HepG2 (cell line): ENCODE results near the gene ARPP21. TPM values are rescaled to one million over a fixed set of nuclear protein-coding genes. Genes with fewer than 3 reads are reported as not detected.

Experiments
- EP300 ChIP-seq, 3 experiments: sonication (generic) in 1 of 3; formaldehyde crosslinking in 1 of 3; IDR thresholded peaks; 2 replicates each; pipeline versions ENCODE4 v1.5.1 to v1.6.1; 2011 to 2020; ENCODE audit warnings: low read depth in 2 of 3, low read length in 2 of 3, borderline replicate concordance in 1 of 3, improper control_type of control experiment in 1 of 3, mild to moderate bottlenecking in 1 of 3, missing genetic modification reagents in 1 of 3, moderate library complexity in 1 of 3
- HMG20A ChIP-seq: IDR thresholded peaks from 2 replicates; pipeline ENCODE4 v1.6.1; 2016; ENCODE audit warnings: borderline replicate concordance
- MAX ChIP-seq: IDR thresholded peaks from 2 replicates; pipeline ENCODE4 v1.6.1; 2012; ENCODE audit warnings: inconsistent platforms
- ZNF331 ChIP-seq: sonication (generic); formaldehyde crosslinking; IDR thresholded peaks from 2 replicates; pipeline ENCODE4 v1.4.0; 2020; ENCODE audit warnings: missing genetic modification reagents
- ZNF367 ChIP-seq: sonication (generic); formaldehyde crosslinking; IDR thresholded peaks from 2 replicates; pipeline ENCODE4 v1.4.0; 2020; ENCODE audit warnings: missing genetic modification reagents, borderline replicate concordance
- ZNF687 ChIP-seq: sonication (generic); formaldehyde crosslinking; IDR thresholded peaks from 2 replicates; pipeline ENCODE4 v1.5.1; 2020; ENCODE audit warnings: mild to moderate bottlenecking, missing genetic modification reagents, moderate library complexity
- polyA plus RNA-seq, 8 experiments: library from polyadenylated mRNA; depleted of rRNA in 3 of 8; stranded (reverse) in 7 of 8; unstranded in 1 of 8; fragments of >200 nt; fragmentation: Illumina TruSeq in 4 of 8; extraction: Trizol in 4 of 8; gene quantifications; 2 replicates each; pipeline versions ENCODE4 v1.2.1 to v1.2.3, GENCODE V29; 2011 to 2016; ENCODE audit warnings: low read depth in 4 of 8, missing spikeins in 1 of 8, mixed read lengths in 1 of 8; ENCODE audit not compliant: insufficient read depth in 1 of 8
- total RNA-seq, 5 experiments: library from RNA; depleted of rRNA; stranded (reverse); fragments of >200 nt; fragmentation: Illumina TruSeq; extraction: Trizol; gene quantifications; 2 replicates each; pipeline ENCODE4 v1.2.3, GENCODE V29; 2016; ENCODE audit warnings: low read depth in 1 of 5

ARPP21 gene
- total and polyA plus RNA-seq, 2 of the 13 experiments (the other 11 are each of a cell fraction or from before 2014, with no cell fraction given) = not detected

DNA sequence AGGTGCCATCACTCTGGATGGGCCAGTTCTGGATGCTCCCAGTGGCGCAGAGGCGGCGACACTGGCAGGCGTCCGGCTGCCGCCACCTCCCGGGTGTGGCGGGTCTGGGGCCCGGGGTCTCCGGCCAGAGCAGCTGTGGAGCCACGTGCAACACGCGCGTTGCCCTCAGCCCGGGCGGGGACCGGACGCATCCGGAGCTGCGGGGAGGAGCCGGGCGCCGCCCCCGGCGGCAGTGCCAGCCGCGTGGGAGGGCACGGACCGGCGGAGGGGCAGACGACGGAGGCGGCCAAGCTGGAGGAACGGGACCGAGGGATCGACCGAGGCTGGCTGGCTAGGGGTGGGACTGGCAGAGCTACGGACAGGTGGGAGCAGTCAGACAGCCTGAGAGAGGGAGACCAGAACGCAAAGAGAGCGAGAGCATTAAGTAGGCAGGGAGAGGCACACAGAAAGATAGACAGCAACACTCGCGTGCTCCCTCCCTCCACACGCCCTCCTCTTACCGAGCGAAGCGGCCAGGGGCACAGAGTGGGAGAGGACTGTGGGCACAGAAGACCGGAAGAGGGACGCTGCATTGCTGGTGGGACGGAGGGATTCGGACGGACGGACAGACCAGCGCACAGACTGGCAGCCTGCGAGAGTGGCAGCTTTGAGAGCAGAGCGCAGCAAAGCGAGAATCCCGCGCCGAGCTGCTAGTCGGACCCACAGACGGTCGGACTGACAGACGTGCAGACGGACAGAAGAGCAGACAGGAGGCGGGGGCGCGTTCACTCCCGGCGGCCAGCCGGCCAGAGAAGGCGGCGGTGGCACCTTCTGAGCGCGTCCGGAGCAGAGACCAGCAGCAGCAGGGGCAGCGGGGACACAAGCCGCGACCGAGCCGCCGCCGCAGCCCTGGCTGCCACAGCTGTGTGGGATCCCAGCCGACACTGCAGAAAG is at the start of gene ARPP21 (continued):
- TF ChIP-seq ZNF687 (CRISPR knock-in tag) = peak; percentile 16; the same call in 1 of the 2 replicates
- no peak for TF ChIP-seq EP300 (IDR thresholded peaks at IDR 0.05; ENCODE audit: low read depth in 2 of 2, low read length in 2 of 2)
- TF ChIP-seq EP300 (CRISPR knock-in tag; IDR thresholded peaks at IDR 0.05; ENCODE audit: borderline replicate concordance) = no peak
- no peak for TF ChIP-seq HMG20A (CRISPR knock-in tag)
- no peak for TF ChIP-seq MAX
- TF ChIP-seq ZNF331 (CRISPR knock-in tag) = no peak
- no peak for TF ChIP-seq ZNF367
